Activated CD4-positive, alpha-beta T cell treated with anti-CD3 and anti-CD28 coated beads for 36 hours (primary cell): ENCODE data around the gene KRT28. TPM values are rescaled to one million over a fixed set of nuclear protein-coding genes. Genes with fewer than 3 reads are reported as not detected.
A peak's percentile ranks its signal among the peaks of the same experiment; 100 is the strongest.

Source experiments
- ATAC-seq: fragments of 200-7000 bp; cut with Tn5 transposase; one replicate; pipeline ENCODE4 v1.10.0; 2021; ENCODE audit warnings: mild to moderate bottlenecking, moderate library complexity
- CTCF ChIA-PET: fragments of 350-600 bp; sonication (Branson Sonifier 250); formaldehyde crosslinking; loops from one replicate; lab custom pipeline; 2021; ENCODE audit warnings: antibody characterized with exemption; lab: Charles Lee
- POLR2A ChIA-PET: fragments of 350-600 bp; sonication (Branson Sonifier 250); formaldehyde crosslinking; loops from one replicate; lab custom pipeline; 2021; ENCODE audit warnings: antibody characterized with exemption, inconsistent platforms; lab: Charles Lee
- DNase-seq: peaks from one replicate; pipeline ENCODE4 v3.0.0-alpha.2; 2020
- H3K27ac Mint-ChIP-seq: one replicate; pipeline ENCODE4 v1.8.0; 2021; ENCODE audit warnings: mixed read lengths
- H3K27me3 Mint-ChIP-seq: one replicate; pipeline ENCODE4 v1.8.0; 2021; ENCODE audit warnings: mixed read lengths
- H3K36me3 Mint-ChIP-seq: one replicate; pipeline ENCODE4 v1.8.0; 2021; ENCODE audit warnings: low read depth, mixed read lengths
- H3K4me1 Mint-ChIP-seq: one replicate; pipeline ENCODE4 v1.8.0; 2021; ENCODE audit warnings: mixed read lengths
- H3K4me3 Mint-ChIP-seq: one replicate; pipeline ENCODE4 v1.8.0; 2021; ENCODE audit warnings: mild to moderate bottlenecking, moderate library complexity, mixed read lengths
- H3K9me3 Mint-ChIP-seq: one replicate; pipeline ENCODE4 v1.8.0; 2021; ENCODE audit warnings: low read depth, mixed read lengths
- intact Hi-C, 2 experiments: fragments of 100-400 bp; cut with DNase I in 1 of 2; cut with micrococcal nuclease in 1 of 2; formaldehyde crosslinking; loops; one replicate each; pipeline versions ENCODE4 v1.14.2 to v1.15.1; 2022 to 2024; cut with DNase I, micrococcal nuclease
- total RNA-seq, 2 experiments: library from RNA; stranded (reverse); gene quantifications; one replicate each; pipeline ENCODE4 v1.2.3, GENCODE V29; 2021

The KRT28 gene
- total RNA-seq, 2 experiments from 2014 or later: not detected

- peaks cover 4% of the 10 kb centered on the region for H3K36me3 Mint-ChIP-seq
- ChIA-PET POLR2A (no interaction called here), CTCF (interaction anchor here (0.9 kb wide), 1 partner anchor 10 kb away, joined by 3 read pairs; no protein-coding TSS in a partner anchor)
- DNase-seq (no peak), ATAC-seq (no peak)
- intact Hi-C loops: no loop called here
- peaks cover 17% of the 10 kb centered on the region for H3K4me1 Mint-ChIP-seq
- H3K27ac Mint-ChIP-seq: no peak overlapping the region
- H3K9me3 Mint-ChIP-seq: no peaks in the 10 kb centered on the region
- peaks cover 2% of the 10 kb centered on the region for H3K27me3 Mint-ChIP-seq
- no peak overlapping the region for H3K4me3 Mint-ChIP-seq
Measured at GRCh38 chr17:40828454-40829044, 28.8 kb upstream of the KRT28 start.

GRCh38 chr17:40827746-40828453 lies 28.1 kb upstream of the KRT28 start:
- no peak overlapping the region for H3K4me3 Mint-ChIP-seq
- intact Hi-C loops: no loop called here
- H3K9me3 Mint-ChIP-seq: no peaks in the 10 kb centered on the region
- H3K27ac Mint-ChIP-seq: peak overlapping the region; percentile 83
- peaks cover 15% of the 10 kb centered on the region for H3K4me1 Mint-ChIP-seq
- peaks cover 2% of the 10 kb centered on the region for H3K27me3 Mint-ChIP-seq
- ChIA-PET CTCF (interaction anchor here (0.9 kb wide), 1 partner anchor 9 kb away, joined by 3 read pairs; no protein-coding TSS in a partner anchor), POLR2A (no interaction called here)
- peaks cover 6% of the 10 kb centered on the region for H3K36me3 Mint-ChIP-seq
- DNase-seq (peak; percentile 5), ATAC-seq (peak; percentile 95)

GRCh38 chr17:40825599-40825998 lies 25.8 kb upstream of the KRT28 start:
- intact Hi-C loops: no loop called here
- Mint-ChIP-seq H3K36me3 (peaks cover 14% of the 10 kb centered on the region), H3K9me3 (no peaks in the 10 kb centered on the region), H3K4me1 (peaks cover 16% of the 10 kb centered on the region), H3K4me3 (no peak overlapping the region), H3K27me3 (peaks cover 2% of the 10 kb centered on the region), H3K27ac (no peak overlapping the region)
- DNase-seq: no peak
- no peak for ATAC-seq
- CTCF ChIA-PET: interaction anchor here (0.6 kb wide), 1 partner anchor 133 kb away, joined by 5 read pairs; no protein-coding TSS in a partner anchor
- POLR2A ChIA-PET: no interaction called here

GRCh38 chr17:40824015-40824832 lies 24.5 kb upstream of the KRT28 start:
- POLR2A ChIA-PET: no interaction called here
- Mint-ChIP-seq H3K27ac (no peak overlapping the region), H3K4me3 (no peak overlapping the region), H3K9me3 (no peaks in the 10 kb centered on the region), H3K4me1 (peaks cover 30% of the 10 kb centered on the region), H3K27me3 (peaks cover 2% of the 10 kb centered on the region), H3K36me3 (peaks cover 12% of the 10 kb centered on the region)
- intact Hi-C loops: no loop called here
- ATAC-seq (no peak), DNase-seq (no peak)
- CTCF ChIA-PET: interaction anchor here (0.8 kb wide), 1 partner anchor 839 kb away, joined by 3 read pairs; no protein-coding TSS in a partner anchor

- no peaks in the 10 kb centered on the region for H3K9me3 Mint-ChIP-seq
- peaks cover 20% of the 10 kb centered on the region for H3K36me3 Mint-ChIP-seq
- ATAC-seq: no peak
- H3K27me3 Mint-ChIP-seq: peaks cover 2% of the 10 kb centered on the region
- peaks cover 28% of the 10 kb centered on the region for H3K4me1 Mint-ChIP-seq
- no peak within 1 kb of the TSS for H3K4me3 Mint-ChIP-seq
- DNase-seq: no peak
- intact Hi-C loops: no loop called here
- POLR2A ChIA-PET: interaction anchor here (0.6 kb wide), 1 partner anchor 108 kb away, joined by 3 read pairs; no protein-coding TSS in a partner anchor
- CTCF ChIA-PET: interaction anchor here (1.0 kb wide), 1 partner anchor 11 kb away, joined by 4 read pairs; no protein-coding TSS in a partner anchor
- no peak within 1 kb of the TSS for H3K27ac Mint-ChIP-seq
Measured at GRCh38 chr17:40822132-40822812, 22.5 kb upstream of the KRT28 start, which contains the start of gene KRT10. KRT10 (minus strand) TSS chr17:40822614; CDS start chr17:40822585, 29 bp downstream.

- Mint-ChIP-seq H3K36me3 (peaks cover 27% of the 10 kb centered on the region), H3K27ac (no peak overlapping the region), H3K27me3 (peaks cover 2% of the 10 kb centered on the region), H3K4me1 (peaks cover 27% of the 10 kb centered on the region), H3K9me3 (no peaks in the 10 kb centered on the region), H3K4me3 (no peak overlapping the region)
- ATAC-seq (no peak), DNase-seq (no peak)
- intact Hi-C loops: no loop called here
- ChIA-PET CTCF (interaction anchor here (1.0 kb wide), 1 partner anchor 11 kb away, joined by 4 read pairs; no protein-coding TSS in a partner anchor), POLR2A (interaction anchor here (0.6 kb wide), 1 partner anchor 108 kb away, joined by 3 read pairs; no protein-coding TSS in a partner anchor)
Measured at GRCh38 chr17:40821536-40821935, 21.8 kb upstream of the KRT28 start.

GRCh38 chr17:40820228-40820838 lies 20.6 kb upstream of the KRT28 start:
- ChIA-PET CTCF (interaction anchor here (0.9 to 1.5 kb wide), 4 partner anchors 15 to 842 kb away, joined by 3 read pairs; no protein-coding TSS in a partner anchor), POLR2A (interaction anchor here (2.4 kb wide), 1 partner anchor 259 kb away, joined by 10 read pairs; no protein-coding TSS in a partner anchor)
- peak; percentile 30 for DNase-seq
- Mint-ChIP-seq H3K4me3 (peak overlapping the region; percentile 95), H3K36me3 (peaks cover 28% of the 10 kb centered on the region), H3K27ac (no peak overlapping the region), H3K9me3 (no peaks in the 10 kb centered on the region), H3K27me3 (no peaks in the 10 kb centered on the region), H3K4me1 (peaks cover 27% of the 10 kb centered on the region)
- intact Hi-C loops: no loop called here
- ATAC-seq: no peak

GRCh38 chr17:40819528-40820125 lies 19.9 kb upstream of the KRT28 start:
- Mint-ChIP-seq H3K4me3 (peak overlapping the region; percentile 95), H3K9me3 (no peaks in the 10 kb centered on the region), H3K36me3 (peaks cover 28% of the 10 kb centered on the region), H3K27me3 (no peaks in the 10 kb centered on the region), H3K4me1 (peaks cover 25% of the 10 kb centered on the region), H3K27ac (peak overlapping the region; percentile 81)
- no peak for DNase-seq
- POLR2A ChIA-PET: interaction anchor here (0.7 to 2.4 kb wide), 4 partner anchors 69 to 869 kb away, joined by 3 to 10 read pairs (median 6); partner anchors contain the start of gene EIF1
- CTCF ChIA-PET: interaction anchor here (0.5 to 1.5 kb wide), 8 partner anchors 11 to 843 kb away, joined by 3 to 9 read pairs (median 3); no protein-coding TSS in a partner anchor
- ATAC-seq: no peak
- intact Hi-C loops: loop anchor here (1.0 to 5.0 kb wide), 8 partner anchors 172 to 1098 kb away; partner anchors contain the start of genes ACLY (in 1 of the 2), EIF1 (in 1 of the 2), GJD3 (in 1 of the 2) and SMARCE1 (in 1 of the 2)

GRCh38 chr17:40818733-40819527 lies 19.2 kb upstream of the KRT28 start:
- ATAC-seq: peak; percentile 84
- Mint-ChIP-seq H3K27ac (peak overlapping the region; percentile 97), H3K27me3 (peaks cover 1% of the 10 kb centered on the region), H3K36me3 (peaks cover 28% of the 10 kb centered on the region), H3K9me3 (no peaks in the 10 kb centered on the region), H3K4me3 (peak overlapping the region; percentile 95), H3K4me1 (peaks cover 25% of the 10 kb centered on the region)
- ChIA-PET POLR2A (interaction anchor here (0.7 to 2.4 kb wide), 7 partner anchors 68 to 870 kb away, joined by 3 to 10 read pairs (median 4); partner anchors contain the start of genes EIF1 and TOP2A), CTCF (interaction anchor here (0.5 to 1.5 kb wide), 15 partner anchors 9 to 1200 kb away, joined by 3 to 9 read pairs (median 3); partner anchors contain the start of gene PSMD3)
- intact Hi-C loops: loop anchor here (1.0 to 5.0 kb wide), 8 partner anchors 172 to 1098 kb away; partner anchors contain the start of genes ACLY (in 1 of the 2), EIF1 (in 1 of the 2), GJD3 (in 1 of the 2) and SMARCE1 (in 1 of the 2)
- peak; percentile 91 for DNase-seq
